ENCODE results near the gene PGLYRP4.

DNA sequence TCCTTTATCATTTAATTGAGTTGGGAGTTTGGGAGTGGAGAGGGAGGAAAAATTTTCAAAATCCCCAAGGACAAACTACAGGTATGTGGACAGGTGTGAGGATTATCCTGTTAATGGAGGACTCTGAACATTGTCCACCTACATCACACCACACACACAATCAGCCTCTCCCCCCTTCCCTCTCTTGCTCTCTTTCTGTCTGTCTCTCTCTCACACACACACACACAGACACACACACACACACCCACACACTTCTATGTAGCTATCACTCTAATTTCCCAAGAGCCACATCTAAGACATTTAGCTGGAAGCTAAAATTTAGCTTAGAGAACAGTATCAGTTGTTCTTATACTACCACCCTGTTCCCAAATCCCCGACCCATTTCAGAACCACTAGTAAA lies 40.8 kb upstream of the PGLYRP4 start:
- TF ChIP-seq, protein P1, sequence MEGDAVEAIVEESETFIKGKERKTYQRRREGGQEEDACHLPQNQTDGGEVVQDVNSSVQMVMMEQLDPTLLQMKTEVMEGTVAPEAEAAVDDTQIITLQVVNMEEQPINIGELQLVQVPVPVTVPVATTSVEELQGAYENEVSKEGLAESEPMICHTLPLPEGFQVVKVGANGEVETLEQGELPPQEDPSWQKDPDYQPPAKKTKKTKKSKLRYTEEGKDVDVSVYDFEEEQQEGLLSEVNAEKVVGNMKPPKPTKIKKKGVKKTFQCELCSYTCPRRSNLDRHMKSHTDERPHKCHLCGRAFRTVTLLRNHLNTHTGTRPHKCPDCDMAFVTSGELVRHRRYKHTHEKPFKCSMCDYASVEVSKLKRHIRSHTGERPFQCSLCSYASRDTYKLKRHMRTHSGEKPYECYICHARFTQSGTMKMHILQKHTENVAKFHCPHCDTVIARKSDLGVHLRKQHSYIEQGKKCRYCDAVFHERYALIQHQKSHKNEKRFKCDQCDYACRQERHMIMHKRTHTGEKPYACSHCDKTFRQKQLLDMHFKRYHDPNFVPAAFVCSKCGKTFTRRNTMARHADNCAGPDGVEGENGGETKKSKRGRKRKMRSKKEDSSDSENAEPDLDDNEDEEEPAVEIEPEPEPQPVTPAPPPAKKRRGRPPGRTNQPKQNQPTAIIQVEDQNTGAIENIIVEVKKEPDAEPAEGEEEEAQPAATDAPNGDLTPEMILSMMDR (IDR thresholded peaks at IDR 0.05; ENCODE audit: low read depth, low read length, poor library complexity, severe bottlenecking), result no peak
- TF ChIP-seq EZH2phosphoT487 (IDR thresholded peaks at IDR 0.05; ENCODE audit: borderline replicate concordance, low read length), result no peak

All from DOHH2 (cell line).